ENCODE data around the gene MBD4.

MBD4 gene

GRCh38 chr3:129462361-129462968, 22.7 kb upstream of the MBD4 start:
- no peak overlapping the region for H3K4me3 ChIP-seq (replicated peaks; ENCODE audit: low read depth, low read length)
- TF ChIP-seq CTCF (IDR thresholded peaks at IDR 0.05; ENCODE audit: low read depth, low read length, missing control alignments) = no peak
- DNase-seq (ENCODE audit: extremely low read depth, low read depth) = no peak

- TF ChIP-seq CTCF (IDR thresholded peaks at IDR 0.05; ENCODE audit: low read depth, low read length, missing control alignments) = no peak
- H3K4me3 ChIP-seq (replicated peaks; ENCODE audit: low read depth, low read length) = no peak overlapping the region
- no peak for DNase-seq (ENCODE audit: extremely low read depth, low read depth)
These were observed 21.9 kb upstream of the MBD4 start for GRCh38 chr3:129461461-129462146.

- no peak overlapping the region for H3K4me3 ChIP-seq (replicated peaks; ENCODE audit: low read depth, low read length)
- no peak for DNase-seq (ENCODE audit: extremely low read depth, low read depth)
- no peak for TF ChIP-seq CTCF (IDR thresholded peaks at IDR 0.05; ENCODE audit: low read depth, low read length, missing control alignments)
These were observed 21.3 kb upstream of the MBD4 start for GRCh38 chr3:129461022-129461421.

GRCh38 chr3:129460572-129460971, 20.8 kb upstream of the MBD4 start:
- no peak for DNase-seq (ENCODE audit: extremely low read depth, low read depth)
- no peak for TF ChIP-seq CTCF (IDR thresholded peaks at IDR 0.05; ENCODE audit: low read depth, low read length, missing control alignments)
- H3K4me3 ChIP-seq (replicated peaks; ENCODE audit: low read depth, low read length) = no peak overlapping the region

- DNase-seq (ENCODE audit: extremely low read depth, low read depth) = no peak
- no peak for TF ChIP-seq CTCF (IDR thresholded peaks at IDR 0.05; ENCODE audit: low read depth, low read length, missing control alignments)
- H3K4me3 ChIP-seq (replicated peaks; ENCODE audit: low read depth, low read length) = no peak overlapping the region
These were observed 20.4 kb upstream of the MBD4 start for GRCh38 chr3:129460155-129460554.

- no peak for DNase-seq (ENCODE audit: extremely low read depth, low read depth)
- H3K4me3 ChIP-seq (replicated peaks; ENCODE audit: low read depth, low read length) = no peak overlapping the region
- TF ChIP-seq CTCF (IDR thresholded peaks at IDR 0.05; ENCODE audit: low read depth, low read length, missing control alignments) = no peak
These were observed 14.0 kb upstream of the MBD4 start for GRCh38 chr3:129453732-129454131.
